Astrocyte of the cerebellum (primary cell): ENCODE data around the gene WWC2.

Experiments
- DNase-seq: peaks from one replicate; pipeline ENCODE4 v3.0.0-alpha.2; 2011; ENCODE audit warnings: low read depth
- H3K4me3 ChIP-seq: 2 replicates; pipeline ENCODE4 v1.5.1; 2011; ENCODE audit warnings: mild to moderate bottlenecking, low read depth, low read length, moderate library complexity
- in situ Hi-C: cut with HindIII; loops from 2 replicates; pipeline ENCODE4 v1.10.0; 2017; ENCODE audit warnings: low sequenced_read_pairs
- TF ChIP-seq, protein P1 (sequence below): IDR thresholded peaks from 2 replicates; pipeline ENCODE4 v1.5.1; 2012; ENCODE audit warnings: low read length, low read depth, moderate library complexity, mild to moderate bottlenecking; ENCODE audit errors: missing control alignments

The WWC2 gene

DNA sequence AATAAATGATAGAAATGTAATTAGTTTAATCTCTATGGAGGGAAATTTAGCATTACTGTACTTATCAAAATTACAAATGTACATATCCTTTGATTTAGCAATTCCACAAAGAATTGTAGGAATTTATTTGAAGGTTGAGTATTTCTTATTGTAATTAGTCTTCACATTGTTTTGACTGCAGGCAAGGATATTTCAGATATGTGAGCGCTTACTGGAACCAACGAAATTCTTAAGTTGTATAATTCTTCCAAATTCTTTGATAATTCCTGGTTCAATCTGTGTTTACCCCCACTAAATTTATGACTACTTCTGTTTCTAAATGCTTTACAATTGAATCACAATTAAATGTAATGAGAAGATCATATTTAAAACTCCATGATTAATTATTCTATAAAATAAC is 26.9 kb upstream of the WWC2 start:
- in situ Hi-C loops: no loop called here
- DNase-seq: no peak
- TF ChIP-seq, protein P1, sequence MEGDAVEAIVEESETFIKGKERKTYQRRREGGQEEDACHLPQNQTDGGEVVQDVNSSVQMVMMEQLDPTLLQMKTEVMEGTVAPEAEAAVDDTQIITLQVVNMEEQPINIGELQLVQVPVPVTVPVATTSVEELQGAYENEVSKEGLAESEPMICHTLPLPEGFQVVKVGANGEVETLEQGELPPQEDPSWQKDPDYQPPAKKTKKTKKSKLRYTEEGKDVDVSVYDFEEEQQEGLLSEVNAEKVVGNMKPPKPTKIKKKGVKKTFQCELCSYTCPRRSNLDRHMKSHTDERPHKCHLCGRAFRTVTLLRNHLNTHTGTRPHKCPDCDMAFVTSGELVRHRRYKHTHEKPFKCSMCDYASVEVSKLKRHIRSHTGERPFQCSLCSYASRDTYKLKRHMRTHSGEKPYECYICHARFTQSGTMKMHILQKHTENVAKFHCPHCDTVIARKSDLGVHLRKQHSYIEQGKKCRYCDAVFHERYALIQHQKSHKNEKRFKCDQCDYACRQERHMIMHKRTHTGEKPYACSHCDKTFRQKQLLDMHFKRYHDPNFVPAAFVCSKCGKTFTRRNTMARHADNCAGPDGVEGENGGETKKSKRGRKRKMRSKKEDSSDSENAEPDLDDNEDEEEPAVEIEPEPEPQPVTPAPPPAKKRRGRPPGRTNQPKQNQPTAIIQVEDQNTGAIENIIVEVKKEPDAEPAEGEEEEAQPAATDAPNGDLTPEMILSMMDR: no peak
- no peak overlapping the region for H3K4me3 ChIP-seq

DNA sequence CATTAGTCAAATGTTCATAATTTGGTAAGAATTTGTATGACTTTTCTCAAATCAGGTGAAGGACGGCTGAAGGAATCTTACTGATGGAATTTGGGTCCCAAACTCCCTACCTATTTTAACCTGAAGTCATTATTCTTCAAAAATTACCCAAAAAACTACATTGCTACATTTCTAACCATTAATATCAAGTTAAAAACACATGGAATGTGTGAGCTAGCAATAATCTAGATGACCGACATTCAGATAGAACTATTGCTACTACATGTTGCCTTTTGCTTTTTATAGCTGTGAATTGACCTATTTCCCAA is 25.3 kb upstream of the WWC2 start:
- TF ChIP-seq, protein P1: no peak
- no peak for DNase-seq
- in situ Hi-C loops: no loop called here

DNA sequence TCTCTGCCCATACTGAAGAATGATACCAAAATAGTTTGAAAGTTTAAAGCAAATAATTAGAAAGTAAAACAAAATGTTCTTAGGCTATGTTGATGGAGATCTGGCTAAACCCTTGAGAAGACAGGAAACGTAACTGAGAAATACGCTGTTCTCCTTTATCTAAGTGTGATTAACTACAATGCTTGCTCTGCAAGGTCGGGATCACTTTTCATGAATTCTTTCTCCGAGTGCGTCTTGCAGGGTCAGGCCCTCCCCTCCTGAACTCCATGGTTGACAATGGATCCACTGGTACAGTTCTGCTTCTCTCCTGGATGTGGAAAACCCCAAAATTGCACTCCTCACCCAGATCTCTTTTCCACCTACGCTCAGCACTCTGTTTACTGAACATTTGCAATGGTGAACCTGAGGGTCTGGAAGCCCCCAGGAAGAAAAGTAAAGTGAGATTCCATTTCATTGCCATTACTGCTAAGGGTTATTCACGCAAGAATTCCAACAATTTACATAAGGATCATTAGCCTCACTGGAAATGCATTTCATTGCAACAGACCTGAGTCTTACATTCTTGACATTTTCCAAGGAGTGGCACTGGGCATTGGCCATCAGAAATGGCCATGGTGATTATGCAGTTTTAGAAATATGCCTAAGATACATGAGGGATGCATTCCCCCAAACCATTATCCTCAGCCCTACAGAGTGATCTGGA is 24.6 kb upstream of the WWC2 start:
- TF ChIP-seq, protein P1: no peak
- DNase-seq: no peak
- in situ Hi-C loops: no loop called here
- no peak overlapping the region for H3K4me3 ChIP-seq

More for the DNA sequence above, 25.3 kb upstream of the WWC2 start:
- H3K4me3 ChIP-seq: no peak overlapping the region

DNA sequence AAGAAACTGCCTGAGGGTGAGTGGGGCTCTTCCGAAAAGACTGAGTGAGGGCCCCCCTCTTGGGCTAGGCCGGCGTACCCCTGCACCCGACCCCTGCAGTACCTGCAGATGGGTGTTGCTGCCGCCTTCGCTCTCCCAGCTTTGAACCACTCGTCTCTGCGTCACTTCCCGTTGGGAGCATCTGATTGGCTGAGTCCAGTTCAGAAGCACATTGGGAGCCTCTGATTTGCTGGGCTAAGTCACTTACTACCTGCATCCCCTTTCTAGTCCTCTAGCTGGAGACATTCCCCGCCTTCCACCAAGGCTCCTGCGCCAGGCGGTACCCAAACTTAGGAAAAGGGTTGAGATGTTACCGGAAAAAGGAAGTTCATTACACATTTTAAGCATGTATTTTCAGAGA is 20.4 kb upstream of the WWC2 start:
- TF ChIP-seq, protein P1: peak; percentile 2
- no peak for DNase-seq
- H3K4me3 ChIP-seq: no peak overlapping the region
- in situ Hi-C loops: no loop called here

DNA sequence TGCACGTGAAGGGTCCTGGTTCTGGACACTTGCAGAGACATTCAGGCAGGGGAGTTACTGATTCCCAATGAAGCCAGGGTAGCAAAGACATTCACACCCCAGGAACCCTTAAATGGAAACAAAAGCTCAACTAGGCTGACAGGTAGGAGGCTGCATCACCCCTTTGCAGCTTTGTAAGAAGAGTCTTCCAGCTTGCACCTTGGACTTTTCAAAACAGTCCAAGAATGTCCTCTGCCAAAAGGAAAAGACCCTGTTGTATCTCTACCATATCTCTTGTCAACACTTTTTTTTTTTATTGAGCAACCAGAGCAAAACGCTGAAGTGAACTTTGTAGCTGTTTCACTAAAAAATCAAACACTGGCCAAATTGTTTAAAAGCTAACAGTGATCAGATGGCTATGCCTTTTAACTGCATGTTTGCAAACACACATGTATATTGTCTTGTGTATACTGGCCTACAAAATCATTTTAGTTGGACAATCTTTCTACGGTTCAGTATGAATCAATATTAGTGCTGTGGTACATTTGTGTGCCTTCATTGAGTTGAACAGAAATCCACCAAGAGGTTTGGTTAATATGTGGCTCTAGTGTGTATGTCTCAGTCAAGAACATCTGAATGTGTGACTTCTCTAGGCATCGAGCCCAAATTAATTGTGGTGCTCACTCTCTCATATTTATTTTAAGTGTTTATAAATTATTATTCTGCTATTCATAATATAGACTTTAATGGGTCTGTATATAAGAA is 18.5 kb upstream of the WWC2 start:
- TF ChIP-seq, protein P1: no peak
- H3K4me3 ChIP-seq: no peak overlapping the region
- in situ Hi-C loops: no loop called here

DNA sequence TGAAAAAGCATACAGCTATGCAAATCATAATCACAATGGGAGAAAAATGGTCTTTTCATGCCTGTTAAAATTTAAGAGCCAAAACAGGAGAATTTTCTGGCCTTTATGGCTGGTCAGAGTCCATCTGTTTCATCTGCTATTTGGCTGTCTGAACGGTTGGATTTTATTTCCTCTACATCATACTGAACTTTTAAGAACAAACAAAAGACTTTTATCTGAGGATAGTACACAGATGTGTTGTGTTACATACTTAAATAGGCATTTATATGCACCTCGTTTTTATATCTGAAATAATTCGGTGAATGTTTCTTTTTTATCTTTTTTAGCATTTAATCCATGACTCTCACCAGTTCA is 18.0 kb upstream of the WWC2 start:
- no peak overlapping the region for H3K4me3 ChIP-seq
- TF ChIP-seq, protein P1: no peak
- in situ Hi-C loops: no loop called here

More for the DNA sequence above, 18.5 kb upstream of the WWC2 start:
- no peak for DNase-seq

More for the DNA sequence above, 18.0 kb upstream of the WWC2 start:
- no peak for DNase-seq
